Fibroblast of skin of back (primary cell): Measurements from ENCODE around the gene STX16.
"Not testable (repeated sequence)": the region's sequence is repeated elsewhere in the genome, so short reads cannot be mapped to it uniquely, and the experiment has no call there.

Experiments used
- DNase-seq: peaks from one replicate; pipeline ENCODE4 v3.0.0-alpha.2; 2013

STX16 gene

DNA sequence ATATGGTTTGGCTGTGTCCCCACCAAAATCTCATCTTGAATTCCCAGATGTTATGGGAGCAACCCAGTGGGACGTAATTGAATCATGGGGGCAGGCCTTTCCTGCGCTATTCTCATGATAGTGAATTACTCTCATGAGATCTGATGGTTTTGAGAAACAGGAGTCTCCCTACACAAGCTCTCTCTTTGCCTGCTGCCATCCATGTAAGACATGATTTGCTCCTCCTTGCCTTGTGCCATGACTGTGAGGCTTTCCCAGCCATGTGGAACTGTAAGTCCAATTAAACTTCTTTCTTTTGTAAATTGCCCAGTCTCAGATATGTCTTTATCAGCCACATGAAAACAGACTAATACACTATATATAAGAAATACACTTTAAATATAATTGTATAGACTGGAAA is 75.1 kb downstream of the STX16 start:
- DNase-seq = not testable (repeated sequence)
